ENCODE results near the gene DNAJC16. TPM values are rescaled to one million over a fixed set of nuclear protein-coding genes. Genes with fewer than 3 reads are reported as not detected.

Gene DNAJC16
- total and polyA plus RNA-seq, 9 of the 15 experiments (the other 6 are each of a cell fraction or from before 2014, with no cell fraction given) = 6.9 to 16.8 (median 12.8) TPM

GRCh38 chr1:15508700-15509487, 17.8 kb upstream of the DNAJC16 start (continued):
- TF ChIP-seq RREB1 (CRISPR knock-in tag; IDR thresholded peaks at IDR 0.05) = no peak
- no peak for TF ChIP-seq ZNF668 (CRISPR knock-in tag; IDR thresholded peaks at IDR 0.05)
- TF ChIP-seq CHCHD3 (CRISPR knock-in tag; IDR thresholded peaks at IDR 0.05) = no peak
- no peak for TF ChIP-seq PYGO2 (tag; IDR thresholded peaks at IDR 0.05)
- no peak for TF ChIP-seq CREB3 (tag; conservative IDR thresholded peaks at IDR 0.05; ENCODE audit: low read depth)

Measured in K562 (cell line).